ENCODE results near the gene CELF5.

Gene CELF5

DNA sequence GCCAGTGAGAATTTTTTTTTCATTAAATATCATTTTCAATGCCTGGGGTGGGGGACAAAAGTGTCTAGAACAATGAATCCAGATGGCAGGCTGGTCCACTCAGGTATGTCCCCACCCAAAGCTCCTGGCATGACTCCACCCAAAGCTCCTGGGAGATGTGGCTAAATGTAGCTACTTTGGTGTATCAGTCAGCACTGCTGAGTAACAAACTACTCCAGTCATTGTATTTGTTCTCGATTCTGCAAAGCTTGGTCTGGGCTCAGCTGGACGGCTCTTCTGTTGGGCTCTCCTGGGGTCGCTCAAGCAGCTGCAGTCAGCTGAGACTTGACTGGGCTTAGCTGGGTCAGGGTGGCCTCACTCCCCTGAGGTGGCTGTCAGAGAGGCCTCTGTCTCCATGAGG lies 48.5 kb downstream of the CELF5 start:
- H2BK120ac ChIP-seq (ENCODE audit: low read depth, low read length) = no peak overlapping the region
- H3K79me1 ChIP-seq (ENCODE audit: low read depth, low read length) = no peaks in the 10 kb centered on the region
- no peak overlapping the region for H3K23ac ChIP-seq (ENCODE audit: low read depth, low read length, poor library complexity)
- no peak overlapping the region for H3K4ac ChIP-seq (ENCODE audit: low read length)
- no peak overlapping the region for H3K4me2 ChIP-seq (ENCODE audit: insufficient read depth, low read length, poor library complexity, severe bottlenecking)
- no peak overlapping the region for H2BK5ac ChIP-seq (ENCODE audit: low read length)
- no peak for DNase-seq (ENCODE audit: low spot score)
- no peak overlapping the region for H2BK15ac ChIP-seq (ENCODE audit: low read length)
- no peak overlapping the region for H4K91ac ChIP-seq (ENCODE audit: low read depth, low read length, poor library complexity)
- no peak overlapping the region for H2AFZ ChIP-seq (ENCODE audit: low read length)
- no peak overlapping the region for H3K9ac ChIP-seq (ENCODE audit: low read depth, low read length, poor library complexity)
- no peak overlapping the region for H3K27ac ChIP-seq (replicated peaks; ENCODE audit: low read length)
- H3K14ac ChIP-seq (ENCODE audit: low read length) = no peak overlapping the region
- peaks cover 0 to 9% (median 3%) of the 10 kb centered on the region in 3 experiments for H3K27me3 ChIP-seq (ENCODE audit: control insufficient read depth in 3 of 3, insufficient read depth in 3 of 3, low read depth in 1 of 3, low read length in 3 of 3)
- H3K4me1 ChIP-seq (ENCODE audit: control insufficient read depth in 2 of 2, insufficient read depth in 1 of 2, low read depth in 1 of 2, low read length in 2 of 2) = peaks cover 9 to 32% of the 10 kb centered on the region in 2 donors
- no peak overlapping the region for H4K8ac ChIP-seq (ENCODE audit: low read depth, low read length)
- no peak overlapping the region for H3K4me3 ChIP-seq (ENCODE audit: low read length in 2 of 2)
- H3K18ac ChIP-seq (ENCODE audit: low read length) = no peak overlapping the region
- H3K36me3 ChIP-seq (replicated peaks in 1 of 2; ENCODE audit: control insufficient read depth in 2 of 2, insufficient read depth in 2 of 2, low read length in 2 of 2) = no peaks in the 10 kb centered on the region
- H2BK12ac ChIP-seq (ENCODE audit: low read length) = no peak overlapping the region
- WGBS, 2 donors (ENCODE audit: extremely low coverage in 2 of 2, insufficient read length in 2 of 2, insufficient replicate concordance in 1 of 2) = no CpG with 5 or more reads among the region's 3 CpGs
- no peak overlapping the region for H2AK5ac ChIP-seq (ENCODE audit: low read depth, low read length)
- H3K9me3 ChIP-seq (replicated peaks in 1 of 2; ENCODE audit: control insufficient read depth in 2 of 2, insufficient read depth in 1 of 2, low read depth in 1 of 2, low read length in 2 of 2) = peaks cover 2 to 6% of the 10 kb centered on the region in 2 donors

DNA sequence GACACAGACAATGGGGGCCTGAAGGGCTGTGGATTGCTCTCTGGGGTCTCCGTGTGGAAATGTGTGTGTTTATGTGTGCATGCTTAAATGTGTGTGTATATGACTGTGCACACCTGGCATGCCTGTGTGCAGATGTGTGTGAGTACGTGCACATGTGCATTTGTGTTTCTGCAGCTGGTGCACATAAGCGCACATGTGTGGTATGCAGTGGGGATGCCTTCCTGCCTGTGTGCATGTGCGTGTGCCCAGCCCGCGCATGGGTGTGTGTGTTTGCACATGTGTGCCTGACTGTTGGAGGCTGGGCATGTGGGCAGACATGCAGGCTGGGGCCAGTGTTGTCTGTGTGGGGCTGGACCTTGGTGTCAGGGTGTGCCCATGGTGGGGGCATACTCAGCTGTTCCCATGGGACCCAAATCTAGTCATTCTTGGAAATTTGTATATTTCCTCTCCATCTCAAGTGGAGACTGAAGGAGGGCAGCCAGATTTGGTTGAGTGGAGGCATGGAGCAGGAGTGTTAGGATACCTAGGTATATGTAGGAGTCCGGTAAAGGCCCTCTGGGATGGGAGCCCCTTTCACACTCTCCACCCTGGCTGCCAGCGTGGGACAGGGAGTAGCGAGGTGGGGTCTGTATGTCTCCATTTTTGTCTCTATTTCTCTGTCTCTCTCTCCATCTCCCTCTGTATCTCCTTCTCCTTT lies 49.9 kb downstream of the CELF5 start:
- peak overlapping the region; percentile 3 for H3K23ac ChIP-seq (ENCODE audit: low read depth, low read length, poor library complexity)
- peaks cover 0 to 9% (median 3%) of the 10 kb centered on the region in 3 experiments for H3K27me3 ChIP-seq (ENCODE audit: control insufficient read depth in 3 of 3, insufficient read depth in 3 of 3, low read depth in 1 of 3, low read length in 3 of 3)
- no peak overlapping the region for H2AK5ac ChIP-seq (ENCODE audit: low read depth, low read length)
- peak overlapping the region; percentile 71 for H3K9ac ChIP-seq (ENCODE audit: low read depth, low read length, poor library complexity)
- peaks cover 9 to 32% of the 10 kb centered on the region in 2 donors for H3K4me1 ChIP-seq (ENCODE audit: control insufficient read depth in 2 of 2, insufficient read depth in 1 of 2, low read depth in 1 of 2, low read length in 2 of 2)
- H3K79me1 ChIP-seq (ENCODE audit: low read depth, low read length) = no peaks in the 10 kb centered on the region
- no peak for DNase-seq (ENCODE audit: low spot score)
- WGBS, 2 donors (ENCODE audit: extremely low coverage in 2 of 2, insufficient read length in 2 of 2, insufficient replicate concordance in 1 of 2) = no CpG with 5 or more reads among the region's 9 CpGs
- H2BK120ac ChIP-seq (ENCODE audit: low read depth, low read length) = no peak overlapping the region
- H4K8ac ChIP-seq (ENCODE audit: low read depth, low read length) = no peak overlapping the region
- no peaks in the 10 kb centered on the region for H3K36me3 ChIP-seq (replicated peaks in 1 of 2; ENCODE audit: control insufficient read depth in 2 of 2, insufficient read depth in 2 of 2, low read length in 2 of 2)
- no peak overlapping the region for H2BK15ac ChIP-seq (ENCODE audit: low read length)
- peaks cover 2 to 6% of the 10 kb centered on the region in 2 donors for H3K9me3 ChIP-seq (replicated peaks in 1 of 2; ENCODE audit: control insufficient read depth in 2 of 2, insufficient read depth in 1 of 2, low read depth in 1 of 2, low read length in 2 of 2)
- H3K14ac ChIP-seq (ENCODE audit: low read length) = peak overlapping the region; percentile 5
- H2BK5ac ChIP-seq (ENCODE audit: low read length) = no peak overlapping the region
- no peak overlapping the region for H4K91ac ChIP-seq (ENCODE audit: low read depth, low read length, poor library complexity)
- H3K18ac ChIP-seq (ENCODE audit: low read length) = no peak overlapping the region
- H3K4me2 ChIP-seq (ENCODE audit: insufficient read depth, low read length, poor library complexity, severe bottlenecking) = no peak overlapping the region
- no peak overlapping the region for H3K4me3 ChIP-seq (ENCODE audit: low read length in 2 of 2)
- H2BK12ac ChIP-seq (ENCODE audit: low read length) = no peak overlapping the region
- no peak overlapping the region for H2AFZ ChIP-seq (ENCODE audit: low read length)
- H3K4ac ChIP-seq (ENCODE audit: low read length) = no peak overlapping the region
- H3K27ac ChIP-seq (replicated peaks; ENCODE audit: low read length) = no peak overlapping the region

DNA sequence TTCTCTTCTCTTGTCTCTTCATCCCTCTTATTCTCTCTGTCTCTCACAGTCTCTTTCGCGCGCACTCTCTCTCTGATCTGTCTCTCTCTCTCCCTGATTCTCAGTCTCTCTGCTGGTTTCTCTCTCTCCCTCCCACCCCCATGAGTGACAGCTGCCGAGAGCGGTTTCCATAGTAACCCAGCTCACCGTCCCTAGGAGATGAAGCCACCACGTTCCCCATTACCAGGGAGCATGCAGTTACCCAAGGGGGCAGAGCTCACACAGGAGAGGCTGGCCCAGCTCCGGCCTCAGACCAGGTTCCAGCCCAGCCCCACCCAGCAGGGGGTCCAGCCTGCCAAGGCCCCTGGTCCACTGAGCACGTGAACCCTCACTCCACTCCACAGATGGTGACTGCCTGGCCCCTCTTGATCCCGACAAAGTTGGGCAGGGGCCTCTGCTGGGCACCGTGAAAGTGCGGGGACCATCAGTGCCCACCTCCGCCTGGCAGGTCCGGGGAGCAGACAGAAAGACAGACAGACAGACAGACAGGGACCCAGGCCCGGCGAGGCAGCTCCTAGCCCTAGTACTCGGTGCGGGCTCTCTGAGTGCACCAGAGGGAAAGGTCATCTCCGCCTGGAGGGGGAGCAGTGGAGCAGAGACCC lies 50.6 kb downstream of the CELF5 start:
- Histone ChIP-seq H3K27me3 (ENCODE audit: control insufficient read depth in 3 of 3, insufficient read depth in 3 of 3, low read depth in 1 of 3, low read length in 3 of 3) (peaks cover 0 to 3% (median 1%) of the 10 kb centered on the region in 3 experiments), H2BK15ac (ENCODE audit: low read length) (no peak overlapping the region), H3K79me1 (ENCODE audit: low read depth, low read length) (no peaks in the 10 kb centered on the region), H3K14ac (ENCODE audit: low read length) (no peak overlapping the region), H4K91ac (ENCODE audit: low read depth, low read length, poor library complexity) (peak overlapping the region; percentile 46), H3K9me3 (replicated peaks in 1 of 2; ENCODE audit: control insufficient read depth in 2 of 2, insufficient read depth in 1 of 2, low read depth in 1 of 2, low read length in 2 of 2) (peaks cover 2 to 6% of the 10 kb centered on the region in 2 donors), H2AK5ac (ENCODE audit: low read depth, low read length) (no peak overlapping the region), H3K4me1 (ENCODE audit: control insufficient read depth in 2 of 2, insufficient read depth in 1 of 2, low read depth in 1 of 2, low read length in 2 of 2) (peaks cover 9 to 30% of the 10 kb centered on the region in 2 donors), H3K4me3 (ENCODE audit: low read length in 2 of 2) (peak overlapping the region; percentile 36 to 74), H2AFZ (ENCODE audit: low read length) (peak overlapping the region; percentile 88), H3K27ac (replicated peaks; ENCODE audit: low read length) (no peak overlapping the region), H2BK5ac (ENCODE audit: low read length) (no peak overlapping the region), H3K18ac (ENCODE audit: low read length) (peak overlapping the region; percentile 6), H3K9ac (ENCODE audit: low read depth, low read length, poor library complexity) (peak overlapping the region; percentile 71), H3K4me2 (ENCODE audit: insufficient read depth, low read length, poor library complexity, severe bottlenecking) (peak overlapping the region; percentile 80), H3K4ac (ENCODE audit: low read length) (no peak overlapping the region), H3K23ac (ENCODE audit: low read depth, low read length, poor library complexity) (peak overlapping the region; percentile 88), H2BK120ac (ENCODE audit: low read depth, low read length) (no peak overlapping the region), H4K8ac (ENCODE audit: low read depth, low read length) (no peak overlapping the region), H3K36me3 (replicated peaks in 1 of 2; ENCODE audit: control insufficient read depth in 2 of 2, insufficient read depth in 2 of 2, low read length in 2 of 2) (no peaks in the 10 kb centered on the region), H2BK12ac (ENCODE audit: low read length) (no peak overlapping the region)
- DNase-seq (ENCODE audit: low spot score) = peak; percentile 69
- no CpG with 5 or more reads among the region's 19 CpGs for WGBS, 2 donors (ENCODE audit: extremely low coverage in 2 of 2, insufficient read length in 2 of 2, insufficient replicate concordance in 1 of 2)

DNA sequence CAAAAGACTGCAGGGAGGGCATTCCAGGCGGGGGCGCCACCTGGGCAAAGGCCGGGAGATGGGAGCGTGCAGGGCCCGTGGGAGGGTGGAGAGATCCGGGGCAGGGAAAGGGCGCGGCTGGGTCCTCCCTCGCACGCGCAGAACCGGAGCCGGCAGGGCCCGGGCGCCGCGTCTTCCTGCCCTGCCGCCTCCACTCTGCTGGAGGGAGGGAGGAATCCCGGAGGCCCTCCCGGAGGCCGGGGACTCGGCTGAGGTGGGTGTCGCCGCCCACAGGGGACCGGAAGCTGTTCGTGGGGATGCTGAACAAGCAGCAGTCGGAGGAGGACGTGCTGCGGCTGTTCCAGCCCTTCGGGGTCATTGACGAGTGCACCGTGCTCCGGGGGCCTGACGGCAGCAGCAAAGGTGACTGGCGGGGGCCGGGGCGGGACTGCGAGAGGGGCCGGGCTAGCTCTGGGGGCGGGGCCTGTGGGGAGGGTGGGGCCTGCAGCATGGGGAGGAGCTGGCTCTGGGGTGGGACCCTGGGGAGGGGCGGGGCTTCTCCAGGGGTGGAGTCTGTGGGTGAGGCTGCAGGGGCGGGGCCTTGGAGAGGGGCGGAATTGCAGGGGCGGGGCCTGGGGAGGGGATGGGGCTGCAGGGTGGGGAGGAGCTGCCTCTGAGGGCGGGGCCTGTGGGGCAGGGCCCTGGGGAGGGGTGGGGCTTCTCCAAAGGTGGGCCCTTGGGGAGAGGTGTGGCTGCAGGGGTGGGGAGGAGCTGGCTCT lies 51.3 kb downstream of the CELF5 start:
- Histone ChIP-seq H3K27ac (replicated peaks; ENCODE audit: low read length) (no peak overlapping the region), H2BK15ac (ENCODE audit: low read length) (no peak overlapping the region)
- no CpG with 5 or more reads among the region's 45 CpGs for WGBS, 2 donors (ENCODE audit: extremely low coverage in 2 of 2, insufficient read length in 2 of 2, insufficient replicate concordance in 1 of 2)

More for the DNA sequence above, 51.3 kb downstream of the CELF5 start:
- Histone ChIP-seq H3K9me3 (replicated peaks in 1 of 2; ENCODE audit: control insufficient read depth in 2 of 2, insufficient read depth in 1 of 2, low read depth in 1 of 2, low read length in 2 of 2) (peaks cover 2 to 6% of the 10 kb centered on the region in 2 donors), H3K4ac (ENCODE audit: low read length) (no peak overlapping the region), H4K8ac (ENCODE audit: low read depth, low read length) (no peak overlapping the region), H3K4me3 (ENCODE audit: low read length in 2 of 2) (peak overlapping the region; percentile 36 to 74), H3K18ac (ENCODE audit: low read length) (peak overlapping the region; percentile 91), H3K14ac (ENCODE audit: low read length) (no peak overlapping the region), H3K4me1 (ENCODE audit: control insufficient read depth in 2 of 2, insufficient read depth in 1 of 2, low read depth in 1 of 2, low read length in 2 of 2) (peaks cover 9 to 28% of the 10 kb centered on the region in 2 donors), H3K36me3 (replicated peaks in 1 of 2; ENCODE audit: control insufficient read depth in 2 of 2, insufficient read depth in 2 of 2, low read length in 2 of 2) (no peaks in the 10 kb centered on the region), H4K91ac (ENCODE audit: low read depth, low read length, poor library complexity) (no peak overlapping the region), H2AK5ac (ENCODE audit: low read depth, low read length) (no peak overlapping the region), H2BK120ac (ENCODE audit: low read depth, low read length) (no peak overlapping the region), H3K27me3 (ENCODE audit: control insufficient read depth in 3 of 3, insufficient read depth in 3 of 3, low read depth in 1 of 3, low read length in 3 of 3) (peaks cover 0 to 2% (median 0%) of the 10 kb centered on the region in 3 experiments), H3K4me2 (ENCODE audit: insufficient read depth, low read length, poor library complexity, severe bottlenecking) (peak overlapping the region; percentile 80), H3K23ac (ENCODE audit: low read depth, low read length, poor library complexity) (peak overlapping the region; percentile 68), H2BK5ac (ENCODE audit: low read length) (no peak overlapping the region), H3K79me1 (ENCODE audit: low read depth, low read length) (no peaks in the 10 kb centered on the region), H2AFZ (ENCODE audit: low read length) (peak overlapping the region; percentile 88), H3K9ac (ENCODE audit: low read depth, low read length, poor library complexity) (no peak overlapping the region), H2BK12ac (ENCODE audit: low read length) (no peak overlapping the region)
- DNase-seq (ENCODE audit: low spot score) = peak; percentile 91
